ENCODE measurements around the gene TAAR8. TPM values are rescaled to one million over a fixed set of nuclear protein-coding genes. Genes with fewer than 3 reads are reported as not detected.
A peak's percentile ranks its signal among the peaks of the same experiment; 100 is the strongest.
"Not testable (repeated sequence)": the region's sequence is repeated elsewhere in the genome, so short reads cannot be mapped to it uniquely, and the experiment has no call there.

The TAAR8 gene
- total RNA-seq, 2 experiments from 2014 or later, result not detected

- H3K36me3 Mint-ChIP-seq (ENCODE audit: low read depth), result no peaks in the 10 kb centered on the region
- DNase-seq, result no peak
- H3K4me3 Mint-ChIP-seq, result no peak overlapping the region
- no peaks in the 10 kb centered on the region for H3K9me3 Mint-ChIP-seq
- H3K27ac Mint-ChIP-seq, result no peak overlapping the region
- no peak for TF ChIP-seq CTCF (IDR thresholded peaks at IDR 0.05)
- ChIA-PET CTCF (no interaction called here), POLR2A (no interaction called here)
- no peaks in the 10 kb centered on the region for H3K4me1 Mint-ChIP-seq (ENCODE audit: low read depth)
- ATAC-seq, result no peak
- intact Hi-C loops (cut with micrococcal nuclease), result no loop called here
- H3K27me3 Mint-ChIP-seq, result peaks cover 16% of the 10 kb centered on the region
Observed at GRCh38 chr6:132592855-132593254, 40.4 kb downstream of the TAAR8 start.

- no peak for ATAC-seq
Observed at GRCh38 chr6:132596201-132596600, 43.7 kb downstream of the TAAR8 start.

GRCh38 chr6:132598473-132598872 is 46.0 kb downstream of the TAAR8 start:
- H3K27ac Mint-ChIP-seq, result no peak overlapping the region
- intact Hi-C loops (cut with micrococcal nuclease), result no loop called here
- DNase-seq (peak; percentile 3), ATAC-seq (no peak)
- H3K4me1 Mint-ChIP-seq (ENCODE audit: low read depth), result no peaks in the 10 kb centered on the region
- no peak overlapping the region for H3K4me3 Mint-ChIP-seq
- no peak for TF ChIP-seq CTCF (IDR thresholded peaks at IDR 0.05)
- ChIA-PET CTCF (no interaction called here), POLR2A (no interaction called here)
- H3K27me3 Mint-ChIP-seq, result peaks cover 18% of the 10 kb centered on the region
- H3K9me3 Mint-ChIP-seq, result no peaks in the 10 kb centered on the region
- no peaks in the 10 kb centered on the region for H3K36me3 Mint-ChIP-seq (ENCODE audit: low read depth)

More at GRCh38 chr6:132596201-132596600, 43.7 kb downstream of the TAAR8 start:
- Mint-ChIP-seq H3K36me3 (ENCODE audit: low read depth) (no peaks in the 10 kb centered on the region), H3K27ac (no peak overlapping the region), H3K4me3 (no peak overlapping the region), H3K9me3 (no peaks in the 10 kb centered on the region), H3K27me3 (peaks cover 23% of the 10 kb centered on the region), H3K4me1 (ENCODE audit: low read depth) (no peaks in the 10 kb centered on the region)
- TF ChIP-seq CTCF (IDR thresholded peaks at IDR 0.05), result no peak
- DNase-seq, result no peak
- POLR2A ChIA-PET, result no interaction called here
- intact Hi-C loops (cut with micrococcal nuclease), result no loop called here
- CTCF ChIA-PET, result no interaction called here

GRCh38 chr6:132600900-132601299 is 48.4 kb downstream of the TAAR8 start:
- DNase-seq; H3K4me3 Mint-ChIP-seq; H3K27ac Mint-ChIP-seq; H3K36me3 Mint-ChIP-seq (ENCODE audit: low read depth); CTCF ChIA-PET; H3K4me1 Mint-ChIP-seq (ENCODE audit: low read depth); POLR2A ChIA-PET; intact Hi-C loops (cut with micrococcal nuclease); H3K9me3 Mint-ChIP-seq; ATAC-seq: not testable (repeated sequence)
- H3K27me3 Mint-ChIP-seq, result peaks cover 18% of the 10 kb centered on the region

Other genes with a start within 250 kb of the TAAR8 start
- gene MOXD1, start 151.2 kb upstream of the TAAR8 start, total RNA-seq, result not detected
- gene STX7, start 39.6 kb upstream of the TAAR8 start, total RNA-seq, result 10 to 100 TPM; 11.8 to 15.1 TPM
- gene TAAR9, start 14.4 kb upstream of the TAAR8 start, total RNA-seq, result not detected
- gene TAAR6, start 17.6 kb downstream of the TAAR8 start, total RNA-seq, result not detected
- gene TAAR5, start 37.1 kb downstream of the TAAR8 start, total RNA-seq, result not detected
- gene TAAR2, start 71.6 kb downstream of the TAAR8 start, total RNA-seq, result not detected
- not detected for gene TAAR1, start 106.5 kb downstream of the TAAR8 start, total RNA-seq
- gene VNN1, start 161.4 kb downstream of the TAAR8 start, total RNA-seq, result not detected
- 10 to 100 TPM; 10.5 to 11.7 TPM for gene VNN2, start 205.2 kb downstream of the TAAR8 start, total RNA-seq
- 1 to 10 TPM; 7.0 to 8.5 TPM for gene SLC18B1, start 246.0 kb downstream of the TAAR8 start, total RNA-seq

Data from activated CD8-positive, alpha-beta T cell treated with anti-CD3 and anti-CD28 coated beads for 36 hours (primary cell).